Small intestine (tissue), 7 donors: ENCODE data around the gene RIPPLY3. TPM values are rescaled to one million over a fixed set of nuclear protein-coding genes. Genes with fewer than 3 reads are reported as not detected.

Experiments
- DNase-seq, 2 donors: peaks; one replicate each; pipeline versions ENCODE4 v3.0.0 to v3.0.0-alpha.2; 2013
- FAIRE-seq: peaks from 2 replicates; lab custom pipeline; 2012; peaks lifted over from hg19 to GRCh38; lab: Jason Lieb, UNC
- H3K27ac ChIP-seq, 3 donors: one replicate each; pipeline ENCODE4 v1.5.1; 2013; ENCODE audit warnings: low read length in 2 of 3, mild to moderate bottlenecking in 2 of 3, control low read depth in 1 of 3, inconsistent platforms in 1 of 3, low read depth in 1 of 3, moderate library complexity in 1 of 3
- H3K27me3 ChIP-seq, 3 donors: one replicate each; pipeline ENCODE4 v1.6.1; 2013; ENCODE audit warnings: low read length in 3 of 3, inconsistent platforms in 1 of 3; ENCODE audit not compliant: control insufficient read depth in 3 of 3, insufficient read depth in 3 of 3
- H3K36me3 ChIP-seq, 3 donors: one replicate each; pipeline ENCODE4 v1.6.1; 2013; ENCODE audit warnings: low read length in 3 of 3, inconsistent platforms in 1 of 3, low read depth in 1 of 3, mild to moderate bottlenecking in 1 of 3, moderate library complexity in 1 of 3; ENCODE audit not compliant: control insufficient read depth in 3 of 3, insufficient read depth in 2 of 3
- H3K4me1 ChIP-seq, 3 donors: one replicate each; pipeline ENCODE4 v1.6.1; 2013; ENCODE audit warnings: low read length in 2 of 3, inconsistent platforms in 1 of 3, low read depth in 1 of 3, mild to moderate bottlenecking in 1 of 3, moderate library complexity in 1 of 3; ENCODE audit not compliant: control insufficient read depth in 3 of 3, insufficient read depth in 2 of 3
- H3K4me3 ChIP-seq, 3 donors: one replicate each; pipeline ENCODE4 v1.5.1; 2013; ENCODE audit warnings: low read length in 3 of 3, control low read depth in 1 of 3, inconsistent platforms in 1 of 3, low read depth in 1 of 3, mild to moderate bottlenecking in 1 of 3, moderate library complexity in 1 of 3
- H3K9me3 ChIP-seq, 2 donors: one replicate each; pipeline ENCODE4 v1.6.1; 2013; ENCODE audit warnings: low read depth in 1 of 2, low read length in 1 of 2; ENCODE audit not compliant: control insufficient read depth in 2 of 2, insufficient read depth in 1 of 2
- WGBS, 3 donors: extraction: QIAGEN DNeasy Blood & Tissue Kit; methylation state at CpG; one replicate each; pipeline ENCODE4 v1.1.7; 2013; 5-methylcytosine and 5-hydroxymethylcytosine counted together
- polyA plus RNA-seq, 4 donors: library from polyadenylated mRNA; stranded (reverse) in 3 of 4; unstranded in 1 of 4; fragments of 200-250 nt in 3 of 4; fragments of 120-200 nt in 1 of 4; gene quantifications; one replicate each; pipeline versions ENCODE4 v1.2.1 to v1.2.3, GENCODE V29; 2013
- donor health status: healthy with polysubstance abuse.
- donor health status: control.
- donor health status: control.
- donor health status: Bipolar disorder and iron deficiency.
- donor health status: healthy.

Gene RIPPLY3
- polyA plus RNA-seq, 4 donors, result 0.07 to 0.21 TPM; not detected in 2

DNA sequence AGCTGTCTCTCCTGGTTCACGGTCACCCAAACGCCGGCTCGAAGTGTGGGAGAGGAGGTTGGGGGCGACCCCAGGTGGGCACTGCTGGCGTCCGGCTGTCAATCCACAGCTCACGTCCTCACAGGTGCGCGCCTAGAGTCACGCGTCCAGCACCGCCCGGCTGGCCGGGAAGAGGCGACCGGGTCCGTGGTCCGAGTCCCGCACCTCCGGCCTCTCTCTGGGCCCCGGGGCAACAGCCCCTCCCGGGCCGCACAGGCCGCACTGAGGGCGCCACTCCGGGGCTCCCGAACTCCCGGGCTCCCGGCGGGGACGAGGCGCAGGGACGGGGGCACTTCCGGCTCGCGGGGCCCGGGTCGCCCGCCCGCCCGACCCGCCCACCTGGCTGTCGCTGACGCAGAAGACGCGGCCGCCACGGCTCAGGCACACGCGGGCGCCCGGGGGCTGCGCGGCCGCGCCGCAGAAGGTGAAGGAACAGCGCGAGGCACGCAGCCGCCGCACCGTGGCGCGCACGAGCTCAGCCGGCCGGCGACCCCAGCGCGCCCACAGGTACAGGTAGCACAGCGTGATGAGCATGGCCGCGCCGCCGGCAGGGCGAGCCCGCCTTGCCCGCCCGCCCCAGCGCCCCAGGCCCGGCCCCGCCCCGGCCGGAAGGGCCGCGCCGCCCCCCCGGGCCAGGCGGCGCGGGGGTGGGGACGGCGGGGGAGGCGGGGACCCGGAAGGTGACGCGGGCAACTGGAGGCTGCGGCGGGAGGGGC lies 40.3 kb upstream of the RIPPLY3 start, which contains the start of gene HLCS:
HLCS (minus strand) TSS at position 604 of the 755 bp plus-strand sequence; CDS start at position 573, 31 bp downstream.
- no peaks in the 10 kb centered on the region for H3K9me3 ChIP-seq
- H3K27me3 ChIP-seq, result no peaks in the 10 kb centered on the region
- WGBS, 3 donors, result 0 to 1% (median 1%) methylated on average over 16 to 101 of the region's 101 CpGs
- H3K4me1 ChIP-seq, result no peaks in the 10 kb centered on the region
- peak within 1 kb of the TSS; percentile 79 to 84 (median 82) for H3K27ac ChIP-seq
- H3K4me3 ChIP-seq, result peak within 1 kb of the TSS; percentile 69 to 79 (median 72)
- FAIRE-seq, result no peak
- H3K36me3 ChIP-seq, result peaks cover 0 to under 1% (median 0%) of the 10 kb centered on the region in 3 donors
- DNase-seq, result peak; percentile 78 to 92

- no peaks in the 10 kb centered on the region for H3K4me1 ChIP-seq
- no peaks in the 10 kb centered on the region for H3K27me3 ChIP-seq
- 14 to 26% (median 22%) methylated on average over 18 to 34 of the region's 34 CpGs for WGBS, 3 donors
- DNase-seq (peak in 1 of 2 donors; percentile 16), FAIRE-seq (no peak)
- no peaks in the 10 kb centered on the region for H3K36me3 ChIP-seq
- H3K4me3 ChIP-seq, result peak overlapping the region; percentile 56 to 72 (median 69)
- H3K27ac ChIP-seq, result peak overlapping the region; percentile 63 to 84 (median 79)
- H3K9me3 ChIP-seq, result no peaks in the 10 kb centered on the region
Measured at GRCh38 chr21:36966821-36967768, 39.4 kb upstream of the RIPPLY3 start.

- H3K9me3 ChIP-seq, result no peaks in the 10 kb centered on the region
- no peak overlapping the region for H3K4me3 ChIP-seq
- no peaks in the 10 kb centered on the region for H3K36me3 ChIP-seq
- no peak overlapping the region for H3K27ac ChIP-seq
- DNase-seq (no peak), FAIRE-seq (no peak)
- H3K4me1 ChIP-seq, result no peaks in the 10 kb centered on the region
- 83 to 96% (median 96%) methylated on average over 4 of the region's 4 CpGs for WGBS, 3 donors
- H3K27me3 ChIP-seq, result no peaks in the 10 kb centered on the region
Measured at GRCh38 chr21:36968414-36968813, 38.1 kb upstream of the RIPPLY3 start.

- no peak overlapping the region for H3K4me3 ChIP-seq
- WGBS, 3 donors, result 73 to 88% (median 73%) methylated on average over 1 of the region's 1 CpG
- FAIRE-seq, result no peak
- H3K27ac ChIP-seq, result no peak overlapping the region
- H3K4me1 ChIP-seq, result no peaks in the 10 kb centered on the region
- H3K27me3 ChIP-seq, result no peaks in the 10 kb centered on the region
- DNase-seq, result no peak
- H3K9me3 ChIP-seq, result no peaks in the 10 kb centered on the region
- H3K36me3 ChIP-seq, result no peaks in the 10 kb centered on the region
Measured at GRCh38 chr21:36968976-36969375, 37.5 kb upstream of the RIPPLY3 start.

DNA sequence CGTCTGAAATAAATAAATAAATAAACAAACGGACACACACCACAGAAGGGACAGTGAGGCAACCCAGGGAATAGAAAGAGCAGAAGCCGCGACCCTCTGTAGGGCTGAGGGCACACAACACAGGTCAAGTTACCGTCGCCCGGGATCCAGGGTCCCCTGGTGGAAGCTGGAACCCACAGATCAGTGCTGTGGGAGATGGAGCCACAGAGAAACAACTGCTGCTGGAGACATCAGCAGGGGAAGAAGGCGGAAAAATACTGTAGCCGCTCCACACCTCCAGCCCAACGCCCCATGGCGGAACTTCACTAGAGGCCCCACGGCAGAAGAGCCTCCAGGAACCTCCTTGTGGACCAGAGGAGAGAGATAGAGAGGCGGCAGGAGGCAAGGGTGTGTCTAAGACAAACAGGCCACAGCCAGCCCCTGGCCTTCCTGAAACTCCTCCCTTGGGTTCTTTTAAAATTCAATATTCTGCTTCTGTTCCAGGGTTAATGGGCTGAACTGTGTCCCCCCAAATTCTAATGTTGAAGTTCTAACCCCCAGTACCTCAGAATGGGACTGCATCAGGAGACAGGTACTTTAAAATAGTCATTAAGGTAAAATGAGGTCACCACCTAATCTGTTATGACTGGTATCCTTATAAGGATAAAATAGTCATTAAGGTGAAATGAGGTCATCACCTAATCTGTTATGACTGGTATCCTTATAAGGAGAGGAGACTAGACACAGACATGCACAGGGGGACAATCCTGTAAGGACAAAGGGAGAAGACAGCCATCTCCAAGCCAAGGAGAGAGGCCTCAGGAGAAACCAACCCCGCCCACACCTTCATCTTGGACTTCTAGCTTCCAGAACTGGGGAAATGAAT lies 32.3 kb upstream of the RIPPLY3 start:
- Histone ChIP-seq H3K9me3 (no peaks in the 10 kb centered on the region), H3K27ac (no peak overlapping the region), H3K4me3 (no peak overlapping the region), H3K4me1 (no peaks in the 10 kb centered on the region), H3K27me3 (no peaks in the 10 kb centered on the region), H3K36me3 (no peaks in the 10 kb centered on the region)
- FAIRE-seq, result no peak
- no peak for DNase-seq
- 84 to 88% (median 86%) methylated on average over 14 of the region's 14 CpGs for WGBS, 3 donors

DNA sequence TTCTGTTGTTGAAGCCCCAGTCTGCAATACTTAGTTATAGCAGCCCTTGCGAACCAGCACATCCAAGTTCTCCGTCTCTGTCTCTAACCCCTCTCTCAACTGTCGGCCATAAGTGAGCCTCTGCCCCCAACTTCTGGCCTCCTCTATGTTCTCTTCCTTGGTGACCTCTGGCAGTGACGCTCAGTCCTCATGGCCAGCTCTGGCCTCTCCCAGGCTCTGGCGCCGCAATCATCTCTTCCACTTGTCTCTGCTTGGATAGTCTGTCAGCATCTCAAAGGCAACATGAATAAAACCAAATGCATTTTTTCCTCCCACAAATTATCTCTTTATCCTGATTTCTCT lies 31.7 kb upstream of the RIPPLY3 start:
- no peak overlapping the region for H3K4me3 ChIP-seq
- no peak for FAIRE-seq
- H3K36me3 ChIP-seq, result no peaks in the 10 kb centered on the region
- H3K27me3 ChIP-seq, result no peaks in the 10 kb centered on the region
- H3K27ac ChIP-seq, result no peak overlapping the region
- 84 to 98% (median 97%) methylated on average over 6 of the region's 6 CpGs for WGBS, 3 donors
- H3K4me1 ChIP-seq, result no peaks in the 10 kb centered on the region
- DNase-seq, result no peak
- no peaks in the 10 kb centered on the region for H3K9me3 ChIP-seq

GRCh38 chr21:36976228-36976861 lies 30.2 kb upstream of the RIPPLY3 start:
- Histone ChIP-seq H3K9me3 (no peaks in the 10 kb centered on the region), H3K4me1 (peaks cover 0 to 2% (median 0%) of the 10 kb centered on the region in 3 donors), H3K36me3 (no peaks in the 10 kb centered on the region), H3K27me3 (no peaks in the 10 kb centered on the region), H3K27ac (no peak overlapping the region), H3K4me3 (no peak overlapping the region)
- DNase-seq (no peak), FAIRE-seq (no peak)
- 69 to 79% (median 74%) methylated on average over 5 of the region's 5 CpGs for WGBS, 3 donors
